Liver (tissue), 3 donors: ENCODE data around the gene PPP1R14C.

ENCODE experiments used
- MAX ChIP-seq: IDR thresholded peaks from 2 replicates; pipeline ENCODE4 v1.6.1; 2016; ENCODE audit warnings: antibody characterized with exemption
- REST ChIP-seq: IDR thresholded peaks from 2 replicates; pipeline ENCODE4 v1.6.1; 2016; ENCODE audit warnings: antibody characterized with exemption, mild to moderate bottlenecking
- SP1 ChIP-seq: IDR thresholded peaks from 2 replicates; pipeline ENCODE4 v1.6.1; 2018; ENCODE audit warnings: antibody characterized with exemption, mild to moderate bottlenecking
- TF ChIP-seq, protein P1 (sequence below): fragments of 150-350 bp; IDR thresholded peaks from 2 replicates; pipeline ENCODE4 v1.5.1; 2017; ENCODE audit warnings: improper control_type of control experiment, low read depth, low read length; ENCODE audit not compliant: missing input control
- donor health status: healthy.
- donor health status: healthy.

DNA sequence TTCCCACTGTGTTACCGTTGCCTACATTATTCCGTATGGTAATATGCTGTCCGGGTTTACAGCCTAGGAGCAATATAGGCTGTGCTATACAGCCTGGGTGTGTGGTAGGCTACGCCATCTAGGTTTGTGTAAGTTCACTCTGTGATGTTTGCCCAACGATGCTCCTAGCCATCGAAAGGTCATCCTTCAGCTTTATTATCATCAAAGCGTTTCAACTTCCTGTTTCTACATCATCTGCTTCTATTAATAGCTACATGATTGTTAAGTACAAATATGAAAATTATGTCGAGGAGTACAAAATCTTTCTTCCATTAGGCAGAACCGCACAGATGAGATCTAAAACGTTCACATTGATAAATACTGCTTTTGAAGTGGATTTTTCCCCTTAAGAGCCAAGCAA is 69.9 kb downstream of the PPP1R14C start:
- TF ChIP-seq, protein P1, sequence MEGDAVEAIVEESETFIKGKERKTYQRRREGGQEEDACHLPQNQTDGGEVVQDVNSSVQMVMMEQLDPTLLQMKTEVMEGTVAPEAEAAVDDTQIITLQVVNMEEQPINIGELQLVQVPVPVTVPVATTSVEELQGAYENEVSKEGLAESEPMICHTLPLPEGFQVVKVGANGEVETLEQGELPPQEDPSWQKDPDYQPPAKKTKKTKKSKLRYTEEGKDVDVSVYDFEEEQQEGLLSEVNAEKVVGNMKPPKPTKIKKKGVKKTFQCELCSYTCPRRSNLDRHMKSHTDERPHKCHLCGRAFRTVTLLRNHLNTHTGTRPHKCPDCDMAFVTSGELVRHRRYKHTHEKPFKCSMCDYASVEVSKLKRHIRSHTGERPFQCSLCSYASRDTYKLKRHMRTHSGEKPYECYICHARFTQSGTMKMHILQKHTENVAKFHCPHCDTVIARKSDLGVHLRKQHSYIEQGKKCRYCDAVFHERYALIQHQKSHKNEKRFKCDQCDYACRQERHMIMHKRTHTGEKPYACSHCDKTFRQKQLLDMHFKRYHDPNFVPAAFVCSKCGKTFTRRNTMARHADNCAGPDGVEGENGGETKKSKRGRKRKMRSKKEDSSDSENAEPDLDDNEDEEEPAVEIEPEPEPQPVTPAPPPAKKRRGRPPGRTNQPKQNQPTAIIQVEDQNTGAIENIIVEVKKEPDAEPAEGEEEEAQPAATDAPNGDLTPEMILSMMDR = no peak
- no peak for TF ChIP-seq SP1
- TF ChIP-seq MAX = no peak
- TF ChIP-seq REST = no peak
